ENCODE data around the gene TLN1.

- no peak for TF ChIP-seq ZNF207 (IDR thresholded peaks at IDR 0.05; ENCODE audit: borderline replicate concordance)
- TF ChIP-seq CBFB (IDR thresholded peaks at IDR 0.05; ENCODE audit: low read depth) = no peak
- TF ChIP-seq CTCF (IDR thresholded peaks at IDR 0.05 in 2 of 3, conservative IDR thresholded peaks at IDR 0.05 in 1 of 3; ENCODE audit: control insufficient read depth in 2 of 3, extremely low read depth in 1 of 3, insufficient read depth in 1 of 3, low read depth in 3 of 3, low read length in 3 of 3) = no peak
- no peak; the same call in 1 of the 2 replicates for TF ChIP-seq POLR2A (IDR thresholded peaks at IDR 0.05; ENCODE audit: low read depth, low read length)
- no peak for TF ChIP-seq GABPA (IDR thresholded peaks at IDR 0.05; ENCODE audit: low read depth)
These were observed 6.2 kb upstream of the TLN1 start for GRCh38 chr9:35738186-35738585.
